ENCODE measurements around the gene CYTH3.

Gene CYTH3

DNA sequence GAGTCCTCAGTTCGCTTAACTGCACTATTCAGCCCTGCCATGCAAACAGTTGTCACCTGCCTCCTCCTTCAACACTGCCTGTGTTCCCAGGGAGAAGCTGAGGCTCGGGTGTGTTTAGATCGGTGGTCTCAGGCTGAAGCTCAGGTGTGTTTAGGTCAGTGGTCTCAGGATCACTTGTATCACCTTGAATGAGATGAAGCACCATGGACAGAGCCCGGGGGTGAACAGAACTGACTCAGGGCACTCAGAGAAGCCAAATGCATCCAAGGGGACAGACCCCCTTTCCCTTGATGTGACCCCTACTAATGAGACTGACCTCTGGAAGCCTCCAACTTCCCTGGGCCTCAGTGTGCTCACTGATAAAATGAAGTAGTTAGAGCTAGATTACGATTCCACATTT, 84.0 kb downstream of the CYTH3 start:
- DNase-seq, result no peak

- DNase-seq, result no peak
These were observed 85.8 kb downstream of the CYTH3 start for GRCh38 chr7:6186577-6186976.

DNA sequence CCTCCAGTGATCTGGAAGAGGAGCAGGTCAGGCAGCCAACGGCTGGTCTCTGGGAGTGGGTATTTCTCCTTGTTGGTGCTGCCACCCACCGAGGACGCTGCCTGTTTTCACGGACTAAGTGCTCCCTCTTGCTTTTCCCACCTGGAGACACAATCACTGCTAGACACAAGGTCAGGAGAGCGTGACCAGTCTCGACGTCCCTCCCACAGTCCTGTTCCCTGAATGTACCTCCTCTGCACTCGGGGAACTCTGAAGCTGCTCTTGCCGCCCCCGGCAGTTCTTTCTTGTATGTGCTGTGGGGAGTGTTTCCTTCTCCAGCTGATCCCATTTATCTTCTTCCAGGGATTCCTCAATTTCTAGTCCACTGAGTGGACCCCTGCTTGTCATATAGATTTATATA, 89.4 kb downstream of the CYTH3 start:
- DNase-seq, result no peak

GRCh38 chr7:6181136-6181535, 91.3 kb downstream of the CYTH3 start:
- DNase-seq, result no peak

- no peak for DNase-seq
These were observed 92.1 kb downstream of the CYTH3 start for GRCh38 chr7:6180344-6180725.

GRCh38 chr7:6179620-6180343, 92.6 kb downstream of the CYTH3 start:
- DNase-seq, result no peak

- DNase-seq, result no peak
These were observed 94.0 kb downstream of the CYTH3 start for GRCh38 chr7:6178298-6179029.

DNA sequence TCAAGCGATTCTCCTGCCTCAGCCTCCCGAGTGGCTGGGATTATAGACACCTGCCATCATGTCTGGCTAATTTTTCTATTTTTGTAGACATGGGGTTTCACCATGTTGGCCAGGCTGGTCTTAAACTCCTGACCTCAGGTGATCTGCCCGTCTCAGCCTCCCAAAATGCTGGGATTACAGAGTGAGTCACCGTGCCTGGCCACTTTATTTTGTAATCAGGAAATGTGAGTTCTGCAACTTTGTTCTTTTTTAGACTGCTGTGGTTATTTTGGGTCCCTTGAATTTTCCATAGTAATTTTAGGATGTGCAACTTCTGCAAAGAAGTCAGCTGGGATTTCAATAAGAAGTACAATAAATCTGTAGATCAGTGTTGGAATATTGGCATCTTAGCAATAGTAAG, 96.8 kb downstream of the CYTH3 start:
- no peak for DNase-seq

DNA sequence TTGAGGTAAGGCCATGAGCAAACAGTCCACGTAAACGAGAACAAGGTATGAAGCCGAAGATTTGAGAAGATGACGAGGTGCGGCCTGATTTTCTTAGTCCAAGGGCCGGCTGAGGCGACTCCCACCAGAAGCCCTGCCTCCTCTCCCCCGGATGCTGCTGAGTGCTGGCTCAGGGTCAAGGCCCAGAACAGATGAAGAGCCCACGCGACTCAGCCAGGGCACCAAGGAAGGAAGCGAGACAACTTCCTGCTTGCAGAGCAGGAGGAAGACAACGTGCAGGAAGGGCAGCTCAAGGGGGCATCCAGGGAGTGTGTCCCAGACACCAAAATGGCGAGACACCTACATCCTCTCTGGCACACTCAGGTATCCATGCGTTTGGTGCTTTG, 99.5 kb downstream of the CYTH3 start:
- no peak for DNase-seq

GRCh38 chr7:6172224-6172909, 100.1 kb downstream of the CYTH3 start:
- no peak for DNase-seq

- DNase-seq, result no peak
These were observed 100.7 kb downstream of the CYTH3 start for GRCh38 chr7:6171532-6172223.

- DNase-seq, result no peak
These were observed 101.6 kb downstream of the CYTH3 start for GRCh38 chr7:6170571-6171531.

DNA sequence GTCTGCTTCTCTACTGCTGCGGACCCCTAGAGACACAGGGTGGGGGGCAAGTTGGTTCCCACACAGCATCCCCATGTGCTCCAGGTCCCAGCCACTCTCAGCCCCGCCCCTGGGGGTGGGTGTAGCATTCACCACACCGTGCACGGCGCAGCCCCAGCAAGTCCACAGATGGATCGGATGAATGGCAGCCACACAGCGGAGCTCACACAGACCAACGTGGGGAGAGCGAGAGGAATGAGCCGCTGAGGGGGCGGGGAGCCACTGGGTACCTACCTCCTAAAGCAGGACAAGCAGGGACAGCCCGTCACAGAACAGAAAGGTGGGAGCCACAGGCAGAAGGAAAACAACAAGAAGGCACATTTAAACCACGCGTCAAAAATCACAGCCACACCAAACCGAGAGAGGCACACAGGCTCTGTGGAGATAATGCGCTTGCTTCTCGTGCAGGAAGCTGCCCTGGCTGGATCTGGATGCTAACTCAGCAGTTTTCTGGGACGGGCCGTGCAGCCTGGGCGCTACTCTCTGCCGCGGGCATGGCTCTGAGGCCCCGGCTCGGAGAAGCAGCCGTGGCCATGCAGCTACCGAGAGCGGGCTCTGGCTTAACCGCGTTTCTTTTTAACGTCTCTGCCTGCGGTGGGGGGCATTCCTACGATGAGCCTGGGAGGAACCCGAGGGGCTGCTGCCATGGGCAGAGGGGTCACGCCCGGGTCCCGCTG, 102.5 kb downstream of the CYTH3 start:
- no peak for DNase-seq

- DNase-seq, result no peak
These were observed 104.0 kb downstream of the CYTH3 start for GRCh38 chr7:6168477-6168868.

GRCh38 chr7:6167587-6168476, 104.6 kb downstream of the CYTH3 start:
- no peak for DNase-seq

DNA sequence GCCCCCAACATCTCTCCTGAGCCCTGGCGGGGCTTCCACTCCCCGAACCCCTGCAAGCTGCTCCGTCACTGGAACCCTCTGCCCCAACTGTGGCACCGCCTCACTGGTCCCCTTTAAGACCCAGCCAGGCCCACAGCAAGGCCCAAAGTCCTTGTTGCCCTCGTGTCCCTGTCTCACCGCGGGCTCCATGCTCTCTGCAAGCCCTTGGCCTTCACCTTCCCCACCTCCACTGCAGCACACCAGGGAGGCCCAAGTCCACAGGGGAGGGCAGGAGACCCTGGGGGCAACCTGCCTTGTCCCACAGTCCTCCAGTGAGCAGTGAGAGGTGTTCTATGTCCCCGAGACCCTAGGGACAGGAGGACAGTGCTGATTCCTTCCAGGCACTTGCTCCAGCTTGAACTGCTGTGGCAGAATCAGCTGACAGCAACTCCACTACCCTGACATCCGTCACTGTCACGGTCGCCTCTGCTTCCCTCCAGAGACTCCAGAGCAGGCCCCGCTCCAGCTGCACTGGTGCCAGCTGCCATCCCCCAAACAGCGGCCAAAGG, 105.3 kb downstream of the CYTH3 start:
- no peak for DNase-seq

GRCh38 chr7:6166443-6166891, 106.0 kb downstream of the CYTH3 start:
- no peak for DNase-seq

DNA sequence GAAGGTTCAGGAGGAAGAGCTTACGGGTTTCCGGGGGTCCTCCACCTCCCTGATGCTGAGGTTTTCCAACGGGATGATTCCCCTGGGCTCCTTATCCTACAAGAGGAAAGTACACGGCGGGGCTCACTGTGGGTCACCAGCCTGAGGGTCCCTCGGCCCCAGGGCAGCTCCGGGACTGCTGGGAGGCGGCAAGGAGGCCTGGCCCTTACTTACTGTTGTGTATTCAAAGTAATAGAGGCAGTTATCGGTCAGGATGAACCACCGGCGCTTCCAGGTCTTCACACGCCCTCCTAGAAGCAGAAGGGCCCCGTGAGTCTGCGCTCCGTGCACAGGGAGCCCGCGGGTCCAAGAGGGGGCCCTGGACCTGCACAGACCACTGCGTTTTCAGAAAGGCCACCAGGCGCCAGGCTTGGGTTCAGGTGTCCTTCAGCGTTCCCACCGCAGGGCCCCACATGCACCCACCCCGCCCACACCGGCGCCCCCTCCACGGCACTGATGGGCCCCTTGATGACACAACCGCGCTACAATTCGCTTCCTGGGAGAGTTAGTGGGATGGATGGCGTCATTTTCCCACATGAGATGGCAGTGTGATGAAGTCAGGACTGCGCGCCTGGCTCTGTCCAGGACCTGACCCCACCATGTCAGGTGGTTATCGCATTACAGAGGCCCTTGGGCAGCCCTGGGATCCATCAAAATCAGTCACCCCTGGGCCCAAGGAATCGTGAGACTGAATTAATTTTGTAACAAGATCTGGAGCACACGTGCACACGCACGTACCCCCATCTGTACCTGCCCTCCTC, 106.7 kb downstream of the CYTH3 start:
- no peak for DNase-seq

DNA sequence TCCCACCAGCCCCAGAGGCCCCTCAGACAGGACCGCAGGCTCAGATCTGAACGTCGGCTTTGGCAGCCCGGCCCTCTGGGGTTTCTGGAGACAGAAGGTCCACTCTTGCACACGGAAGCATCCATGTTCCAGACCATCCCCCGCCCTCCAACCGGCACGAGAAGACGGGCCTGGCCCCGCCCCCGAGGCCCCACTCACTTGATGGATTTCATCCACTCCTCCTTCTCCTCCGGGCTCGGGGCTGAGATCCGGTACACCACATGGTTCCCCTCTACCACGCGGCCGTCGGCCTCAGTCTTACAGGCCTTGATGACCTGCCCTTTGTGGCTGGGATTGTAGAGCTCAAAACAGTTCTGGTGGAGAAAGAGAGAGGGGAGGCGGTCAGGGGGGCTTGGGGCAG, 107.3 kb downstream of the CYTH3 start:
- DNase-seq, result no peak
